Adrenal gland (tissue), 12 donors: Measurements from ENCODE around the gene CCDC192. TPM values are rescaled to one million over a fixed set of nuclear protein-coding genes. Genes with fewer than 3 reads are reported as not detected.

Experiments
- DNase-seq, 7 donors: peaks; one replicate each; pipeline ENCODE4 v3.0.0-alpha.2; 2019 to 2020
- H3K27ac ChIP-seq, 5 donors: fragments of 200-600 bp; sonication (generic) in 4 of 5; 1 replicate in 3 of 5; 2 replicates in 2 of 5; pipeline versions ENCODE4 v1.5.1 to v1.8.0; 2016 to 2020; ENCODE audit warnings: mild to moderate bottlenecking in 1 of 5
- H3K27me3 ChIP-seq: fragments of 200-600 bp; 2 replicates; pipeline ENCODE4 v1.8.0; 2021
- H3K36me3 ChIP-seq, 2 donors: fragments of 200-600 bp; replicated peaks in 1 of 2; 1 replicate in 1 of 2; 2 replicates in 1 of 2; pipeline versions ENCODE4 v1.5.1 to v1.8.0; 2018 to 2022
- H3K4me1 ChIP-seq, 2 donors: fragments of 200-600 bp; replicated peaks in 1 of 2; 1 replicate in 1 of 2; 2 replicates in 1 of 2; pipeline versions ENCODE4 v1.5.1 to v1.8.0; 2018 to 2021
- H3K4me3 ChIP-seq, 4 donors: fragments of 200-600 bp; sonication (generic) in 3 of 4; one replicate each; pipeline ENCODE4 v1.5.1; 2016 to 2018
- H3K9me3 ChIP-seq, 3 donors: fragments of 200-600 bp; sonication (generic) in 1 of 3; replicated peaks in 1 of 3; 1 replicate in 2 of 3; 2 replicates in 1 of 3; pipeline versions ENCODE4 v1.5.1 to v1.8.0; 2016 to 2021
- CTCF ChIP-seq, 6 experiments: fragments of 450-650 bp in 4 of 6; fragments of 200-600 bp in 2 of 6; sonication (generic) in 1 of 6; IDR thresholded peaks; 1 replicate in 5 of 6; 2 replicates in 1 of 6; pipeline versions ENCODE4 v1.5.1 to v1.8.0; 2016 to 2021; ENCODE audit warnings: antibody characterized with exemption in 6 of 6, mild to moderate bottlenecking in 2 of 6, moderate library complexity in 1 of 6
- POLR2A ChIP-seq, 2 donors: fragments of 450-650 bp; IDR thresholded peaks; one replicate each; pipeline ENCODE4 v1.6.1; 2017; ENCODE audit warnings: antibody characterized with exemption in 2 of 2, mild to moderate bottlenecking in 2 of 2, moderate library complexity in 1 of 2
- WGBS, 4 donors: extraction: QIAGEN DNeasy Blood & Tissue Kit in 2 of 4; methylation state at CpG; one replicate each; pipeline versions ENCODE4 v1.1.5 to v1.1.7; 2013 to 2017; 5-methylcytosine and 5-hydroxymethylcytosine counted together
- intact Hi-C, 2 donors: fragments of 100-400 bp; cut with DNase I; formaldehyde crosslinking; loops; one replicate each; pipeline versions ENCODE4 v1.14.1 to v1.15.0; 2022 to 2023
- polyA plus RNA-seq, 3 donors: library from polyadenylated mRNA; stranded (reverse); fragments of 200-250 nt in 2 of 3; fragments of 350-450 nt in 1 of 3; fragmentation: Illumina TruSeq in 1 of 3; extraction: RNeasy Lipid Tissue Mini Kit (QIAGEN cat#74804) in 1 of 3; gene quantifications; one replicate each; pipeline ENCODE4 v1.2.3, GENCODE V29; 2013 to 2014
- total RNA-seq, 9 donors: library from RNA; depleted of rRNA in 4 of 9; stranded (reverse); fragments of >200 nt in 4 of 9; fragments of 120-200 nt in 1 of 9; fragmentation: NEBNext Ultra II Directional in 1 of 9; extraction: Animal tissue kit (Norgen Biotek cat#: 25700) in 1 of 9; gene quantifications; one replicate each; pipeline versions ENCODE4 v1.1.0 to v1.2.4, GENCODE V29; 2013 to 2023
- donor health status: healthy with polysubstance abuse.
- donor health status: Bipolar disorder and iron deficiency.
- donor health status: DM: yes; HTN: yes; CAD: no.
- donor health status: DM: no; HTN: no; CAD: no.
- donor health status: DM: no; HTN: no; CAD: no.
- donor health status: DM: yes; HTN: yes; CAD: no.

Gene CCDC192
- total and polyA plus RNA-seq, 12 donors = 0.35 to 0.56 (median 0.46) TPM; not detected in 8

GRCh38 chr5:127962491-127962890, 259.3 kb downstream of the CCDC192 start:
- no peaks in the 10 kb centered on the region for H3K9me3 ChIP-seq
- intact Hi-C loops = no loop called here
- H3K4me1 ChIP-seq = peaks cover 0 to 24% of the 10 kb centered on the region in 2 donors
- H3K27me3 ChIP-seq = no peaks in the 10 kb centered on the region
- no peak for DNase-seq
- no peaks in the 10 kb centered on the region for H3K36me3 ChIP-seq
- H3K27ac ChIP-seq = no peak overlapping the region
- TF ChIP-seq POLR2A (IDR thresholded peaks at IDR 0.05) = no peak
- TF ChIP-seq CTCF (IDR thresholded peaks at IDR 0.05) = no peak
- WGBS, 4 donors = 82 to 100% (median 96%) methylated on average over 1 of the region's 1 CpG
- H3K4me3 ChIP-seq = no peak overlapping the region

- peaks cover 0 to 24% of the 10 kb centered on the region in 2 donors for H3K4me1 ChIP-seq
- H3K4me3 ChIP-seq = no peak overlapping the region
- no peaks in the 10 kb centered on the region for H3K36me3 ChIP-seq
- DNase-seq = no peak
- TF ChIP-seq CTCF (IDR thresholded peaks at IDR 0.05) = no peak
- TF ChIP-seq POLR2A (IDR thresholded peaks at IDR 0.05) = no peak
- no peaks in the 10 kb centered on the region for H3K9me3 ChIP-seq
- intact Hi-C loops = no loop called here
- H3K27me3 ChIP-seq = no peaks in the 10 kb centered on the region
- no peak overlapping the region for H3K27ac ChIP-seq
- 59 to 95% (median 78%) methylated on average over 1 of the region's 1 CpG for WGBS, 4 donors
Observed at GRCh38 chr5:127963233-127963632, 260.0 kb downstream of the CCDC192 start.

- intact Hi-C loops = no loop called here
- Histone ChIP-seq H3K4me3 (no peak overlapping the region), H3K9me3 (no peaks in the 10 kb centered on the region), H3K4me1 (peaks cover 0 to 21% of the 10 kb centered on the region in 2 donors), H3K27ac (no peak overlapping the region), H3K27me3 (no peaks in the 10 kb centered on the region), H3K36me3 (no peaks in the 10 kb centered on the region)
- WGBS, 4 donors = 89 to 94% (median 91%) methylated on average over 3 of the region's 3 CpGs
- no peak for DNase-seq
- no peak for TF ChIP-seq CTCF (IDR thresholded peaks at IDR 0.05)
Observed at GRCh38 chr5:127963931-127964330, 260.7 kb downstream of the CCDC192 start.

- no peaks in the 10 kb centered on the region for H3K9me3 ChIP-seq
- WGBS, 4 donors = 87 to 93% (median 90%) methylated on average over 3 of the region's 3 CpGs
Observed at GRCh38 chr5:127967323-127967982, 264.3 kb downstream of the CCDC192 start.

More at GRCh38 chr5:127967323-127967982, 264.3 kb downstream of the CCDC192 start:
- no peak for DNase-seq
- Histone ChIP-seq H3K27ac (no peak overlapping the region), H3K36me3 (no peaks in the 10 kb centered on the region), H3K27me3 (no peaks in the 10 kb centered on the region), H3K4me1 (no peaks in the 10 kb centered on the region), H3K4me3 (no peak overlapping the region)
- intact Hi-C loops = no loop called here
- no peak for TF ChIP-seq POLR2A (IDR thresholded peaks at IDR 0.05)
- TF ChIP-seq CTCF (IDR thresholded peaks at IDR 0.05) = no peak
